HG03045 (cell line): Measurements from ENCODE around the gene SLC8B1.
A peak's percentile ranks its signal among the peaks of the same experiment; 100 is the strongest.
"Not testable (repeated sequence)": the region's sequence is repeated elsewhere in the genome, so short reads cannot be mapped to it uniquely, and the experiment has no call there.

Experiments
- ATAC-seq: cut with Tn5 transposase; IDR thresholded peaks from one replicate; pipeline ENCODE4 v1.9.1; 2021; ENCODE audit warnings: mild to moderate bottlenecking, moderate library complexity; ENCODE audit not compliant: unreplicated experiment

SLC8B1 gene

DNA sequence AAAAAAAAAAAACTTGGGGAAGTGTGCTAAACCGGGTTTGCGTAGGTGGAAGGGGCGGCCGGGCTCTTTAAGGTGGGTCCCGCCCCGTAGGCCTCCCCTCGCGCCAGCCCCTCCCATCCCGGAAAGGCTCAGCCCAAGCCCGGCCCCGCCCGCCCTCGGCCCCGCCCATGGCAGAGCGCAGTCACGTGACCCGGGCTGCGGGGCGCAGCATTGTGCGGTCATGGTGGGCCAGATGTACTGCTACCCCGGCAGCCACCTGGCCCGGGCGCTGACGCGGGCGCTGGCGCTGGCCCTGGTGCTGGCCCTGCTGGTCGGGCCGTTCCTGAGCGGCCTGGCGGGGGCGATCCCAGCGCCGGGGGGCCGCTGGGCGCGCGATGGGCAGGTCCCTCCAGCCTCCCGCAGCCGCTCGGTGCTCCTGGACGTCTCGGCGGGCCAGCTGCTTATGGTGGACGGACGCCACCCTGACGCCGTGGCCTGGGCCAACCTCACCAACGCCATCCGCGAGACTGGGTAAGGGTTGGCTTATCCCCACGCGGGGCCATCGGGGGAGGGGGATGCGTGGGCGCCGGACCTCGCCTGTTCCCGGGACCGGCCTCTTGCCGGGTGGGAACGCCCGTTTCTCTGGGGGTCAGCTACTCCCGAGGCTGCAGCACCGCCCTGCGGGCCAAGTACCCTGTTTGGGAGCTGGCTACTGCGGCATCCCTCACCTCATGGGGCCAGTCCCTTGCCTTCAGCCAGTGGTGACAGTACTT lies 23.6 kb upstream of the SLC8B1 start, which contains the start of gene PLBD2:
TSS of gene PLBD2 (plus strand) at position 207 of the 752 bp plus-strand sequence. CDS start at position 221, 14 bp downstream.
- ATAC-seq: peak; percentile 94

DNA sequence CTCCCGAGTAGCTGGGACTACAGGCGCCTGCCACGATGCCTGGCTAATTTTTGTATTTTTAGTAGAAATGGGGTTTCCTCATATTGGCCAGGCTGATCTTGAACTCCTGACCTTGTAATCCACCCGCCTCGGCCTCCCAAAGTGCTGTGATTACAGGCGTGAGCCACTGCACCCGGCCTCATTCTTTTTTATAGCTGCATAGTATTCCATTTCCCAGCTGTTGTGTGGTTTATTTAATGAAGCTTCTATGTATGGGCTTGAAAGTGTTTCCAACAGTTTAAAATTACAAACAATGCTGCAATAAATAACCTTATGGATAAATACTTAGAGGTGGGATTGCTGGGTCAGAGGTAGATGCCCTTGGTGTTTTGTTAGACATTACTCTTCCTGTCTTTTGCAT lies 19.3 kb upstream of the SLC8B1 start:
- ATAC-seq: not testable (repeated sequence)

DNA sequence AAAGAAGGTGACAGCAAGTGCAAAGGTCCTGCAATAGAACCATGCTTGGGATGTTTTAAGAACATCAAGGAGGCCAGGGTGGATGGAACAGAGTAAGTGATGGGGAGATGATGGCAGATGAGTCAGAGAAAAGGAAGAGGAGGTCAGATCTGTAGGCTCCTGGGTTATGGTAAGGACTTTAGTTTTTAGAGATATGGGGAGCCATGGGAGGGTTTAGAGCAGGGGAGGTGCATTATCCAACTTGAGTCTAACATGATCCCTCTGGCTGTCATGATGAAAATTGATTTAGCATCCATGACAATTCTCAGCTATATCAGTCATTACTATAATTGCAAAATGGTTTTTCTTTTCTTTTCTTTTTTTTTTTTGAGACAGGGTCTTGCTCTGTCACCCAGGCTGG lies 16.2 kb upstream of the SLC8B1 start:
- ATAC-seq: no peak

- ATAC-seq: no peak
Observed at GRCh38 chr12:113348849-113349536, 14.1 kb upstream of the SLC8B1 start.

DNA sequence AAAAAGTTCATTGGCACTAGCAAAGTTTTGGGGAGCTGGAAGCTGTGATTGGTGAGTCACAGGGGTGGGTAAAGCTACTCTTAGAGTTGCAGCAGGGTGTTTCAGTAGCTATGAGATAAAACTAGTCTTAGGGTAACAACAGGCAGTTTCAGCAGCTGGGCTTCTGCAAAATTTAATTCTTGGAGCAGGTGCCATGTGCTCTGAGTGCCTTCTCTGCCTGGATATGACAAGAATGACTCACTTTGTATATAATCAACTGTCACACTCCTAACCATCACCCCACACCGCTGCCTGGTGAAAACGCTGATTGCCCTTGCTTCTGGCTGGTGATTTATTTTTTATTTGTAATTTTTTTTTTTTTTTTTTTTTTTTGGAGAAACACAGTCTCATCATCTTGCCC lies 13.0 kb upstream of the SLC8B1 start:
- no peak for ATAC-seq

GRCh38 chr12:113347107-113347506 lies 12.2 kb upstream of the SLC8B1 start:
- no peak for ATAC-seq

GRCh38 chr12:113346353-113346752 lies 11.4 kb upstream of the SLC8B1 start:
- no peak for ATAC-seq

DNA sequence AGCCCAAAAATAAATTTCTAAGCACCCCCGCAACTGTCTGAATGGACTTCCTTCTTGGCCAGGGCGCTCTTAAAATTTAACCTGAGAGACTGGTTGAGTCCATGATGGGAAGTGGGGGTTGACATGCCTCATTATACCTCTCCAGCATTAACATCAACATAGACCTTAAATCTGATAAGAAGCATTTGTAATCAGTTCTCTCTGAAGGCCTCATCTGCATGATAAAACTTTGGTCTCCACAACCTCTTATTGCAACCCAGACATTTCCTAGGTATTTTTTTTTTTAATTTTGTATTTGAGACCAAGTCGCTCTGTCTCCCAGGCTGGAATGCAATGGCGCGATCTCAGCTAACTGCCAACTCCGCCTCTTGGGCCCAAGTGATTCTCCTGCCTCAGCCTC lies 10.4 kb upstream of the SLC8B1 start:
- ATAC-seq: no peak

GRCh38 chr12:113341535-113341934 lies 6.6 kb upstream of the SLC8B1 start:
- no peak for ATAC-seq

GRCh38 chr12:113340061-113340460 lies 5.2 kb upstream of the SLC8B1 start:
- no peak for ATAC-seq

DNA sequence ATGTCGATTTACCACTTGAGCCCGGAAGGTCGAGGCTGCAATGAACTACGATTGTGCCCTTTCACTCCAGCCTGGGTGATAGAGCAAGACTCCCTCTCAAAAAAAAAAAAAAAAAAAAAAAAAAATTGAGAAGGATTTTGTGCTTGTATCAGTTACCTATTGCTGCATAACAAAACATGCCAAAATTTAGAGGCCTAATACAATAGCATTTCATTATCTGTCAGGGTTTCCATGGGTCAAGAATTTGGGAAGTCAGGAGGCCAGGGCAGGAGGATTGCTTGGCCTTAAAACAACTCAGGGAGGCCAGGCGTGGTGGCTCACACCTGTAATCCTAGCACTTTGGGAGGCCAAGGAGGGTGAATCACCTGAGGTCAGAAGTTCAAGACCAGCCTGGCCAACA lies 4.6 kb upstream of the SLC8B1 start:
- no peak for ATAC-seq

GRCh38 chr12:113333877-113334785 lies 778 bp downstream of the SLC8B1 start:
- peak; percentile 26 for ATAC-seq

GRCh38 chr12:113333418-113333750 lies 1.5 kb downstream of the SLC8B1 start:
- no peak for ATAC-seq

- no peak for ATAC-seq
Observed at GRCh38 chr12:113332688-113333417, 2.1 kb downstream of the SLC8B1 start.

DNA sequence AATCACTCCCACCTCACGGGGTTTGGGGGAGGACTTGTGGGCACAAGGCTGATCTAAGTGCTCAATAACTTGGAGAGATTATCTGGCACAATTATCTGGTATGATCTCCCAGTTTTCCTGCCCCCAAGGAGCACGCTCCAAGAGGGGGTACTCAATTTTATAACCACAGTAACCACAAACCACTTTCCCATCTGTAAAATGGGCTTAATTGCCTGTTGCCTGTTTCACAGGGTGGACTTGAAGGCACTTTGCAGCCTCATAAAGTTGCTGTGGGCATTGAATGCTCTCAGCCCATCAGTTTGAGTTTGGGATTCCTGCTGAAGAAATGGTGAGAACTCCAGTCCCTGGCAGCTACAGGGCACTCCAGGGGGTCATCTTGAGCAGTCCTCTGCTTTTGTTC lies 4.4 kb downstream of the SLC8B1 start:
- ATAC-seq: no peak

DNA sequence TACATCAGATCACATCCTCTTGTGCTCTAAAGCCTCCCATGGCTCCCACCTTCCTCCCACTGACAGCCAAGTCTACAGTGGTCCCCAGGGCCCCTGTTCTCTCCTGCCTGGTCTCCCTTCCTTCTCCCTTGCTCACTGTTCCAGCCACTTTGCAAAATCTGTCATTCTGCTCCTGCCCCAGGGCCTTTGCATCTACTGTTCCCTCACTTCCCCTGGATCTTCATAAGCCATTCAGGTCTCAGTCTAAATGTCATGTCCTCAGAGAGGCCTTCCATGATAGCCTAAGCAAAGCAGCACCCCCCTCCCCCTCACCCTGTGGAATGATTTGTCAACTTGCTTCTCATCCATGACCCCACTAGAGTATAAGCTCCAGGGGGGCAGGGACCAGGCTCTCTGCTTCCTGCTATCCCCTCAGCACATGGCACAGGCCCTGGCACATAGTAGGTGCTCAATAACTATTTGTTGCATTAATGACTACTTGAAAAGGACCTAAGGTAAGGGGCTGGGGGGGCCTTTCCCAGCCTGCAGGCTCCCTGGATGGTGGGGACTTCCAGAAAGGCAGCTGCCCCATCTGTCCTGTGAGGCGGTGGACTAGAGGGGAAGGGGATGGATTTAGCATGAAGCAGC lies 5.0 kb downstream of the SLC8B1 start:
- no peak for ATAC-seq

DNA sequence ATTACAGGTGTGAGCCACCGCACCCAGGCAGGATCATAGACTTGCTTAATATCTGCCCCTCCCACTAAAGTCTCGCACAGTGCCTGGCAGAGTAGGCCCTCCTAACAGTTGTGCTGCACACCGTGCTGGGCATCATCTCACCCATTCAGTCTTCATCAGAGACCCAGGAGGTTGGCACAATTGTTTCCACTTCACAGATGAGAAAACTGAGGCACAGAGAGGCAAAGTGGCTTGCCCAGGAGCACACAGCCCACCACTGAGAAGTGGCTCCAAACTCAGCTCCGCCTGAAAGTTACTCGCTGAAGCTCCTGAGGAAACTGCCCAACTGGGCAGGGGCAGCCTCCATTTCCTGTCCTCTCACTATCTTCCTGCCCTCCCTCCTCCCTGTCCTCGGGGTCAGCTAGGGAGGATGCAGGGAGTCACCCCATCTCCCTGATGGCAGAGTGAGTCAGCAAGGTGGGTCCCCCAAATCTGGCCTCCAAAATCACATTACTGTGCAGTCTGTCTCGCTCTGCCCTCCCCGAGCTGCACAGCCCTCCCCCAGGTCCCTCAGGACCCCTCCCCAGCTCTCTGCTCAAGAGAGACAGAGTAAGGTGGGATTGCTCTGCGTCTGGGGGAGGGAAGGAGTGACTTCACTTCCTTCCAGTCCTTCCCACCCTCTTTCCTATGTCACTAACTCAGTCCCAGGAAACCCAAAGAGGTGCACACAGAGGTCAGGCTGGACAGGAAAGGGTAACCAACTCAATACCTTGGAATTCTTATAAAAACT lies 5.7 kb downstream of the SLC8B1 start:
- no peak for ATAC-seq

- ATAC-seq: no peak
Observed at GRCh38 chr12:113328368-113328889, 6.5 kb downstream of the SLC8B1 start.

GRCh38 chr12:113326775-113327395 lies 8.0 kb downstream of the SLC8B1 start:
- ATAC-seq: no peak
